NAMALWA (cell line): Measurements from ENCODE around the gene EDRF1.
A peak's percentile ranks its signal among the peaks of the same experiment; 100 is the strongest.
"Not testable (repeated sequence)": the region's sequence is repeated elsewhere in the genome, so short reads cannot be mapped to it uniquely, and the experiment has no call there.

Experiments used
- DNase-seq: peaks from one replicate; pipeline ENCODE4 v3.0.0-alpha.2; 2015; ENCODE audit warnings: low spot score

EDRF1 gene

GRCh38 chr10:125719173-125720001 is at the start of gene EDRF1:
Gene EDRF1, plus strand, starts transcription at chr10:125719709. Its CDS starts 99 bp downstream, at chr10:125719808.
- DNase-seq = peak; percentile 99

GRCh38 chr10:125672884-125673283 is 46.6 kb upstream of the EDRF1 start:
- no peak for DNase-seq

- no peak for DNase-seq
These were observed 40.1 kb upstream of the EDRF1 start for GRCh38 chr10:125679436-125679835.

- no peak for DNase-seq
These were observed 36.4 kb upstream of the EDRF1 start, which contains the start of gene TEX36 for GRCh38 chr10:125683063-125683462. Gene TEX36, minus strand, starts transcription at chr10:125683163. Its CDS starts 174 bp downstream, at chr10:125682989.

- no peak for DNase-seq
These were observed 35.7 kb upstream of the EDRF1 start for GRCh38 chr10:125683821-125684220.

- DNase-seq = no peak
These were observed 34.9 kb upstream of the EDRF1 start for GRCh38 chr10:125684581-125684980.

- no peak for DNase-seq
These were observed 31.9 kb upstream of the EDRF1 start for GRCh38 chr10:125687507-125688185.

GRCh38 chr10:125689955-125690569 is 29.4 kb upstream of the EDRF1 start:
- no peak for DNase-seq

GRCh38 chr10:125691160-125691981 is 28.1 kb upstream of the EDRF1 start:
- no peak for DNase-seq

- no peak for DNase-seq
These were observed 27.3 kb upstream of the EDRF1 start for GRCh38 chr10:125692196-125692595.

- DNase-seq = no peak
These were observed 26.6 kb upstream of the EDRF1 start for GRCh38 chr10:125692601-125693523.

- DNase-seq = no peak
These were observed 26.0 kb upstream of the EDRF1 start for GRCh38 chr10:125693524-125693847.

- no peak for DNase-seq
These were observed 24.6 kb upstream of the EDRF1 start for GRCh38 chr10:125694883-125695282.

GRCh38 chr10:125696884-125697283 is 22.6 kb upstream of the EDRF1 start:
- not testable (repeated sequence) for DNase-seq

GRCh38 chr10:125698481-125698998 is 21.0 kb upstream of the EDRF1 start:
- no peak for DNase-seq

GRCh38 chr10:125699562-125700143 is 19.9 kb upstream of the EDRF1 start:
- DNase-seq = no peak

GRCh38 chr10:125700355-125700911 is 19.1 kb upstream of the EDRF1 start:
- no peak for DNase-seq

GRCh38 chr10:125707541-125708468 is 11.7 kb upstream of the EDRF1 start:
- no peak for DNase-seq

GRCh38 chr10:125708971-125709503 is 10.5 kb upstream of the EDRF1 start:
- DNase-seq = no peak
